Measurements from ENCODE around the gene LYZL4.

- TF ChIP-seq CTCF (IDR thresholded peaks at IDR 0.05) (no peak), EZH2 (IDR thresholded peaks at IDR 0.05; ENCODE audit: borderline replicate concordance, insufficient read depth, low read depth, low read length, poor library complexity, severe bottlenecking) (no peak)
These were observed 9.2 kb upstream of the LYZL4 start for GRCh38 chr3:42419563-42419962.

Data from B cell (primary cell).